ENCODE results near the gene OLR1. TPM values are rescaled to one million over a fixed set of nuclear protein-coding genes. Genes with fewer than 3 reads are reported as not detected.

The OLR1 gene
- total RNA-seq, 1 donor from 2014 or later: 10.1 TPM

Other genes starting within 250 kb of the OLR1 start
- gene CLEC2A, start 239.8 kb downstream of the OLR1 start, total RNA-seq: not detected
- gene CLEC12A, start 200.7 kb downstream of the OLR1 start, total RNA-seq: 3.5 TPM
- gene CLEC1B, start 173.0 kb downstream of the OLR1 start, total RNA-seq: not detected
- not detected for gene CLEC12B, start 161.5 kb downstream of the OLR1 start, total RNA-seq
- 1.2 TPM for gene CLEC9A, start 141.4 kb downstream of the OLR1 start, total RNA-seq
- 3.5 TPM for gene CLEC1A, start 73.1 kb downstream of the OLR1 start, total RNA-seq
- gene CLEC7A, start 41.9 kb downstream of the OLR1 start, total RNA-seq: 10.8 TPM
- gene TMEM52B, start 6.9 kb upstream of the OLR1 start, total RNA-seq: 0.86 TPM
- 154 TPM for gene GABARAPL1, start 40.7 kb upstream of the OLR1 start, total RNA-seq
- gene KLRD1, start 135.7 kb upstream of the OLR1 start, total RNA-seq: 1.8 TPM
- gene KLRK1, start 217.9 kb upstream of the OLR1 start, total RNA-seq: 5.0 TPM
- 1.1 TPM for gene KLRC4, start 237.6 kb upstream of the OLR1 start, total RNA-seq
- gene KLRC3, start 248.5 kb upstream of the OLR1 start, total RNA-seq: not detected